Measurements from ENCODE around the gene RAB8B.

The RAB8B gene

GRCh38 chr15:63277038-63277892, 87.9 kb downstream of the RAB8B start, which contains the start of gene APH1B:
Gene APH1B (plus strand): TSS chr15:63277605. CDS start chr15:63277624, 19 bp downstream.
- peak; percentile 71 to 77 for DNase-seq

- no peak for DNase-seq
Observed at GRCh38 chr15:63277893-63278456, 88.6 kb downstream of the RAB8B start.

GRCh38 chr15:63283126-63283525, 93.7 kb downstream of the RAB8B start:
- peak in 1 of 2 donors; percentile 18 for DNase-seq

GRCh38 chr15:63284335-63284734, 94.9 kb downstream of the RAB8B start:
- no peak for DNase-seq

GRCh38 chr15:63287109-63287508, 97.7 kb downstream of the RAB8B start:
- DNase-seq, result no peak

- no peak for DNase-seq
Observed at GRCh38 chr15:63288342-63288741, 98.9 kb downstream of the RAB8B start.

GRCh38 chr15:63288778-63289378, 99.5 kb downstream of the RAB8B start:
- peak in 1 of 2 donors; percentile 59 for DNase-seq

- DNase-seq, result no peak
Observed at GRCh38 chr15:63291507-63291906, 102.1 kb downstream of the RAB8B start.

GRCh38 chr15:63292241-63292640, 102.8 kb downstream of the RAB8B start:
- DNase-seq, result no peak

GRCh38 chr15:63292771-63293170, 103.4 kb downstream of the RAB8B start:
- DNase-seq, result no peak

- no peak for DNase-seq
Observed at GRCh38 chr15:63294359-63294758, 105.0 kb downstream of the RAB8B start.

- DNase-seq, result no peak
Observed at GRCh38 chr15:63295341-63295740, 105.9 kb downstream of the RAB8B start.

GRCh38 chr15:63296195-63296594, 106.8 kb downstream of the RAB8B start:
- no peak for DNase-seq

GRCh38 chr15:63299943-63300575, 110.7 kb downstream of the RAB8B start:
- DNase-seq, result no peak

- DNase-seq, result no peak
Observed at GRCh38 chr15:63301088-63301487, 111.7 kb downstream of the RAB8B start.

- no peak for DNase-seq
Observed at GRCh38 chr15:63305260-63305659, 115.9 kb downstream of the RAB8B start.

GRCh38 chr15:63306492-63307073, 117.2 kb downstream of the RAB8B start:
- no peak for DNase-seq

GRCh38 chr15:63308491-63308890, 119.1 kb downstream of the RAB8B start:
- DNase-seq, result no peak

- no peak for DNase-seq
Observed at GRCh38 chr15:63308947-63309346, 119.5 kb downstream of the RAB8B start.

GRCh38 chr15:63310646-63311045, 121.2 kb downstream of the RAB8B start:
- no peak for DNase-seq

- no peak for DNase-seq
Observed at GRCh38 chr15:63312286-63312685, 122.9 kb downstream of the RAB8B start.

- no peak for DNase-seq
Observed at GRCh38 chr15:63313825-63314224, 124.4 kb downstream of the RAB8B start.

GRCh38 chr15:63314409-63314808, 125.0 kb downstream of the RAB8B start:
- DNase-seq, result no peak
